Neural progenitor cell (in vitro differentiated cells): ENCODE data around the gene CEP104.

Source experiments
- EZH2 ChIP-seq: fragments of 200-600 bp; sonication (generic); IDR thresholded peaks from 2 replicates; pipeline ENCODE4 v1.6.1; 2017; ENCODE audit warnings: antibody characterized with exemption, mild to moderate bottlenecking, moderate library complexity
- EZH2phosphoT487 ChIP-seq: fragments of 200-600 bp; sonication (generic); IDR thresholded peaks from 2 replicates; pipeline ENCODE4 v1.6.1; 2017; ENCODE audit warnings: antibody characterized with exemption

GRCh38 chr1:3777647-3778589 lies 79.1 kb downstream of the CEP104 start:
- TF ChIP-seq EZH2 (no peak), EZH2phosphoT487 (no peak)
